Trophoblast cell (in vitro differentiated cells and primary cell): Measurements from ENCODE around the gene PTH2.

Source experiments
- DNase-seq, 2 donors: peaks; one replicate each; pipeline ENCODE4 v3.0.0-alpha.2; 2016
- H2AFZ ChIP-seq: 2 replicates; pipeline ENCODE4 v1.6.1; 2013; ENCODE audit warnings: low read length, moderate library complexity, mild to moderate bottlenecking; ENCODE audit not compliant: insufficient read depth, poor library complexity
- H2AK5ac ChIP-seq: 2 replicates; pipeline ENCODE4 v1.6.1; 2013; ENCODE audit warnings: mild to moderate bottlenecking, low read length
- H2BK120ac ChIP-seq: 2 replicates; pipeline ENCODE4 v1.6.1; 2013; ENCODE audit warnings: low read length, mild to moderate bottlenecking, moderate library complexity; ENCODE audit not compliant: insufficient read depth, poor library complexity
- H2BK12ac ChIP-seq: 2 replicates; pipeline ENCODE4 v1.6.1; 2013; ENCODE audit warnings: mild to moderate bottlenecking, low read length, moderate library complexity
- H2BK5ac ChIP-seq: 2 replicates; pipeline ENCODE4 v1.6.1; 2013; ENCODE audit warnings: low read length, low read depth, moderate library complexity, mild to moderate bottlenecking; ENCODE audit not compliant: poor library complexity
- H3K14ac ChIP-seq: 2 replicates; pipeline ENCODE4 v1.6.1; 2013; ENCODE audit warnings: mild to moderate bottlenecking, low read length
- H3K18ac ChIP-seq: 2 replicates; pipeline ENCODE4 v1.6.1; 2013; ENCODE audit warnings: mild to moderate bottlenecking, low read length
- H3K23ac ChIP-seq: 2 replicates; pipeline ENCODE4 v1.6.1; 2013; ENCODE audit warnings: low read length
- H3K27ac ChIP-seq: 2 replicates; pipeline ENCODE4 v1.5.1; 2013; ENCODE audit warnings: low read depth, mild to moderate bottlenecking, inconsistent platforms, low read length, moderate library complexity
- H3K27me3 ChIP-seq: 2 replicates; pipeline ENCODE4 v1.6.1; 2013; ENCODE audit warnings: inconsistent platforms, mild to moderate bottlenecking, low read length, moderate library complexity; ENCODE audit not compliant: insufficient read depth
- H3K36me3 ChIP-seq, 2 experiments: 1 replicate in 1 of 2; 2 replicates in 1 of 2; pipeline ENCODE4 v1.6.1; 2013; ENCODE audit warnings: low read length in 2 of 2, mild to moderate bottlenecking in 2 of 2, moderate library complexity in 1 of 2; ENCODE audit not compliant: insufficient read depth in 2 of 2, control insufficient read depth in 1 of 2
- H3K4ac ChIP-seq: 2 replicates; pipeline ENCODE4 v1.6.1; 2013; ENCODE audit warnings: low read depth, mild to moderate bottlenecking, low read length, moderate library complexity
- H3K4me1 ChIP-seq, 2 experiments: 1 replicate in 1 of 2; 2 replicates in 1 of 2; pipeline ENCODE4 v1.6.1; 2013; ENCODE audit warnings: low read length in 2 of 2, mild to moderate bottlenecking in 2 of 2, moderate library complexity in 1 of 2; ENCODE audit not compliant: insufficient read depth in 2 of 2, control insufficient read depth in 1 of 2
- H3K4me2 ChIP-seq: 2 replicates; pipeline ENCODE4 v1.6.1; 2013; ENCODE audit warnings: inconsistent platforms, mild to moderate bottlenecking, low read length, moderate library complexity
- H3K4me3 ChIP-seq: 2 replicates; pipeline ENCODE4 v1.5.1; 2013; ENCODE audit warnings: mild to moderate bottlenecking, low read depth, low read length, inconsistent platforms
- H3K79me1 ChIP-seq: one replicate; pipeline ENCODE4 v1.6.1; 2013; ENCODE audit warnings: low read length
- H3K79me2 ChIP-seq: 2 replicates; pipeline ENCODE4 v1.6.1; 2013; ENCODE audit warnings: low read length, mild to moderate bottlenecking; ENCODE audit not compliant: control insufficient read depth, insufficient read depth, poor library complexity
- H3K9ac ChIP-seq: 2 replicates; pipeline ENCODE4 v1.6.1; 2013; ENCODE audit warnings: mild to moderate bottlenecking, low read length
- H3K9me3 ChIP-seq: 2 replicates; pipeline ENCODE4 v1.6.1; 2013; ENCODE audit warnings: low read depth, mild to moderate bottlenecking, control low read depth, inconsistent platforms, low read length; ENCODE audit not compliant: insufficient read depth
- H4K12ac ChIP-seq: 2 replicates; pipeline ENCODE4 v1.6.1; 2013; ENCODE audit warnings: low read depth, mild to moderate bottlenecking, low read length, moderate library complexity
- H4K8ac ChIP-seq: 2 replicates; pipeline ENCODE4 v1.6.1; 2013; ENCODE audit warnings: low read depth, mild to moderate bottlenecking, low read length, moderate library complexity
- H4K91ac ChIP-seq: one replicate; pipeline ENCODE4 v1.6.1; 2013; ENCODE audit warnings: low read depth, mild to moderate bottlenecking, low read length, moderate library complexity
- WGBS: extraction: QIAGEN DNeasy Blood & Tissue Kit; methylation state at CpG from one replicate; pipeline ENCODE4 v1.1.7; 2013; ENCODE audit warnings: missing lambda C conversion rate; ENCODE audit not compliant: insufficient read length, insufficient coverage; ENCODE audit errors: extremely low coverage; 5-methylcytosine and 5-hydroxymethylcytosine counted together

PTH2 gene

GRCh38 chr19:49442771-49443365 is 19.6 kb upstream of the PTH2 start:
- Histone ChIP-seq H4K12ac (peak overlapping the region; percentile 14), H3K4me1 (no peaks in the 10 kb centered on the region), H3K27ac (no peak overlapping the region), H3K79me2 (peaks cover 3% of the 10 kb centered on the region), H4K8ac (peak overlapping the region; percentile 8), H3K4ac (no peak overlapping the region), H3K4me3 (peak overlapping the region; percentile 75), H2AFZ (peak overlapping the region; percentile 35), H2BK5ac (no peak overlapping the region), H3K4me2 (peak overlapping the region; percentile 94), H2BK120ac (peak overlapping the region; percentile 7), H2BK12ac (no peak overlapping the region), H3K9ac (peak overlapping the region; percentile 57), H3K9me3 (peaks cover 5% of the 10 kb centered on the region), H4K91ac (peak overlapping the region; percentile 49), H3K23ac (no peak overlapping the region), H3K18ac (peak overlapping the region; percentile 3), H3K14ac (peak overlapping the region; percentile 4), H3K27me3 (peaks cover 43% of the 10 kb centered on the region), H3K79me1 (peaks cover 5% of the 10 kb centered on the region), H3K36me3 (peaks cover 12 to 15% of the 10 kb centered on the region in 2 experiments), H2AK5ac (no peak overlapping the region)
- no CpG with 5 or more reads among the region's 43 CpGs for WGBS
- DNase-seq: peak; percentile 88 to 92

GRCh38 chr19:49442354-49442753 is 19.1 kb upstream of the PTH2 start:
- H2BK12ac ChIP-seq: peak overlapping the region; percentile 13
- no peak overlapping the region for H3K18ac ChIP-seq
- no peak overlapping the region for H2AFZ ChIP-seq
- no peak overlapping the region for H3K9ac ChIP-seq
- no peak overlapping the region for H3K27ac ChIP-seq
- peaks cover 46% of the 10 kb centered on the region for H3K27me3 ChIP-seq
- no peak overlapping the region for H3K23ac ChIP-seq
- H3K14ac ChIP-seq: no peak overlapping the region
- WGBS: no CpG with 5 or more reads among the region's 11 CpGs
- H3K4me3 ChIP-seq: no peak overlapping the region
- no peak overlapping the region for H4K8ac ChIP-seq
- peaks cover 10 to 11% of the 10 kb centered on the region in 2 experiments for H3K36me3 ChIP-seq
- no peak overlapping the region for H4K91ac ChIP-seq
- DNase-seq: no peak
- peak overlapping the region; percentile 36 for H3K4me2 ChIP-seq
- no peak overlapping the region for H3K4ac ChIP-seq
- no peaks in the 10 kb centered on the region for H3K4me1 ChIP-seq
- H3K79me1 ChIP-seq: peaks cover 5% of the 10 kb centered on the region
- H3K9me3 ChIP-seq: peaks cover 5% of the 10 kb centered on the region
- peaks cover 3% of the 10 kb centered on the region for H3K79me2 ChIP-seq
- no peak overlapping the region for H2BK5ac ChIP-seq
- H4K12ac ChIP-seq: no peak overlapping the region
- H2AK5ac ChIP-seq: no peak overlapping the region
- H2BK120ac ChIP-seq: no peak overlapping the region

GRCh38 chr19:49441960-49442350 is 18.7 kb upstream of the PTH2 start:
- Histone ChIP-seq H2BK120ac (no peak overlapping the region), H3K23ac (no peak overlapping the region), H3K18ac (no peak overlapping the region), H3K9me3 (peaks cover 5% of the 10 kb centered on the region), H3K36me3 (peaks cover 6 to 7% of the 10 kb centered on the region in 2 experiments), H3K27ac (no peak overlapping the region), H3K14ac (no peak overlapping the region), H4K91ac (no peak overlapping the region), H3K79me1 (peaks cover 5% of the 10 kb centered on the region), H4K12ac (no peak overlapping the region), H4K8ac (no peak overlapping the region), H3K4me2 (no peak overlapping the region), H3K4ac (no peak overlapping the region), H2AK5ac (no peak overlapping the region), H2BK5ac (no peak overlapping the region), H3K4me1 (no peaks in the 10 kb centered on the region), H3K27me3 (peaks cover 47% of the 10 kb centered on the region), H2BK12ac (no peak overlapping the region), H3K4me3 (no peak overlapping the region), H3K9ac (no peak overlapping the region), H3K79me2 (peaks cover 3% of the 10 kb centered on the region), H2AFZ (no peak overlapping the region)
- DNase-seq: no peak
- no CpG with 5 or more reads among the region's 14 CpGs for WGBS

- H3K79me1 ChIP-seq: peaks cover 5% of the 10 kb centered on the region
- no peak within 1 kb of the TSS for H2AFZ ChIP-seq
- peaks cover under 1 to 2% of the 10 kb centered on the region in 2 experiments for H3K36me3 ChIP-seq
- H3K4me1 ChIP-seq: peaks cover 1 to 3% of the 10 kb centered on the region in 2 experiments
- no peak within 1 kb of the TSS for H2BK120ac ChIP-seq
- no peak within 1 kb of the TSS for H3K23ac ChIP-seq
- H4K8ac ChIP-seq: no peak within 1 kb of the TSS
- peaks cover 7% of the 10 kb centered on the region for H3K9me3 ChIP-seq
- no peak within 1 kb of the TSS for H3K4me3 ChIP-seq
- peak in 1 of 2 donors; percentile 30 for DNase-seq
- no peak within 1 kb of the TSS for H3K18ac ChIP-seq
- H2BK12ac ChIP-seq: peak within 1 kb of the TSS; percentile 13
- H3K27ac ChIP-seq: no peak within 1 kb of the TSS
- no CpG with 5 or more reads among the region's 56 CpGs for WGBS
- H3K4ac ChIP-seq: no peak within 1 kb of the TSS
- H3K4me2 ChIP-seq: no peak within 1 kb of the TSS
- no peak within 1 kb of the TSS for H2BK5ac ChIP-seq
- H3K79me2 ChIP-seq: peaks cover 3% of the 10 kb centered on the region
- H3K27me3 ChIP-seq: peaks cover 53% of the 10 kb centered on the region
- no peak within 1 kb of the TSS for H4K91ac ChIP-seq
- no peak within 1 kb of the TSS for H3K9ac ChIP-seq
- no peak within 1 kb of the TSS for H2AK5ac ChIP-seq
- no peak within 1 kb of the TSS for H3K14ac ChIP-seq
- H4K12ac ChIP-seq: no peak within 1 kb of the TSS
These were observed 18.1 kb upstream of the PTH2 start, which contains the start of gene SLC17A7 for GRCh38 chr19:49441210-49441959. Gene SLC17A7 (minus strand): TSS chr19:49441527. CDS start chr19:49441379, 148 bp downstream.
